ENCODE data around the gene SIAH3.

- TF ChIP-seq RAD21 (IDR thresholded peaks at IDR 0.05) (no peak), CTCF (IDR thresholded peaks at IDR 0.05; ENCODE audit: low read depth, low read length, missing input control) (no peak)
Observed at GRCh38 chr13:45748941-45749759, 102.4 kb downstream of the SIAH3 start.

Measured in liver (tissue), 3 donors.